Vagina (tissue), 2 donors: ENCODE measurements around the gene EP400.

Experiments
- POLR2AphosphoS5 ChIP-seq, 2 donors: sonication (generic); formaldehyde crosslinking; IDR thresholded peaks; one replicate each; pipeline ENCODE4 v1.9.0; 2017; ENCODE audit warnings: antibody characterized with exemption in 2 of 2, mild to moderate bottlenecking in 2 of 2, low read depth in 1 of 2; ENCODE audit not compliant: insufficient read depth in 1 of 2
- TF ChIP-seq, protein P1 (sequence below), 3 experiments: fragments of 450-650 bp in 2 of 3; fragments of 200-600 bp in 1 of 3; sonication (generic) in 1 of 3; IDR thresholded peaks; one replicate each; pipeline ENCODE4 v1.5.1; 2017 to 2019; ENCODE audit warnings: antibody characterized with exemption in 3 of 3, mild to moderate bottlenecking in 2 of 3, moderate library complexity in 2 of 3

GRCh38 chr12:132071830-132072384 is 122.2 kb downstream of the EP400 start:
- TF ChIP-seq, protein P1, sequence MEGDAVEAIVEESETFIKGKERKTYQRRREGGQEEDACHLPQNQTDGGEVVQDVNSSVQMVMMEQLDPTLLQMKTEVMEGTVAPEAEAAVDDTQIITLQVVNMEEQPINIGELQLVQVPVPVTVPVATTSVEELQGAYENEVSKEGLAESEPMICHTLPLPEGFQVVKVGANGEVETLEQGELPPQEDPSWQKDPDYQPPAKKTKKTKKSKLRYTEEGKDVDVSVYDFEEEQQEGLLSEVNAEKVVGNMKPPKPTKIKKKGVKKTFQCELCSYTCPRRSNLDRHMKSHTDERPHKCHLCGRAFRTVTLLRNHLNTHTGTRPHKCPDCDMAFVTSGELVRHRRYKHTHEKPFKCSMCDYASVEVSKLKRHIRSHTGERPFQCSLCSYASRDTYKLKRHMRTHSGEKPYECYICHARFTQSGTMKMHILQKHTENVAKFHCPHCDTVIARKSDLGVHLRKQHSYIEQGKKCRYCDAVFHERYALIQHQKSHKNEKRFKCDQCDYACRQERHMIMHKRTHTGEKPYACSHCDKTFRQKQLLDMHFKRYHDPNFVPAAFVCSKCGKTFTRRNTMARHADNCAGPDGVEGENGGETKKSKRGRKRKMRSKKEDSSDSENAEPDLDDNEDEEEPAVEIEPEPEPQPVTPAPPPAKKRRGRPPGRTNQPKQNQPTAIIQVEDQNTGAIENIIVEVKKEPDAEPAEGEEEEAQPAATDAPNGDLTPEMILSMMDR (IDR thresholded peaks at IDR 0.05), result no peak
- TF ChIP-seq POLR2AphosphoS5 (IDR thresholded peaks at IDR 0.05; ENCODE audit: insufficient read depth in 1 of 2, low read depth in 1 of 2), result no peak
